HepG2 (cell line): ENCODE measurements around the gene PITHD1. TPM values are rescaled to one million over a fixed set of nuclear protein-coding genes. Genes with fewer than 3 reads are reported as not detected.

Source experiments
- CBFB ChIP-seq: sonication (generic); formaldehyde crosslinking; IDR thresholded peaks from 2 replicates; pipeline ENCODE4 v1.4.0; 2020; ENCODE audit warnings: missing genetic modification reagents
- DNMT1 ChIP-seq: sonication (generic); formaldehyde crosslinking; IDR thresholded peaks from 2 replicates; pipeline ENCODE4 v1.5.1; 2020; ENCODE audit warnings: mild to moderate bottlenecking, missing genetic modification reagents
- ETV5 ChIP-seq: IDR thresholded peaks from 2 replicates; pipeline ENCODE4 v1.6.1; 2018; ENCODE audit warnings: missing biosample characterization, missing genetic modification reagents, inconsistent platforms, borderline replicate concordance
- EZH2 ChIP-seq: conservative IDR thresholded peaks from 2 replicates; pipeline ENCODE4 v1.6.1; 2012; ENCODE audit warnings: mild to moderate bottlenecking, low read depth, low read length, moderate library complexity
- GLI4 ChIP-seq: sonication (generic); formaldehyde crosslinking; IDR thresholded peaks from 2 replicates; pipeline ENCODE4 v1.5.1; 2020; ENCODE audit warnings: missing genetic modification reagents, mild to moderate bottlenecking, moderate library complexity, borderline replicate concordance
- HMG20B ChIP-seq: conservative IDR thresholded peaks from 2 replicates; pipeline ENCODE4 v1.6.1; 2016; ENCODE audit warnings: missing genetic modification reagents, missing compliant biosample characterization
- HOXA3 ChIP-seq: sonication (generic); formaldehyde crosslinking; IDR thresholded peaks from 2 replicates; pipeline ENCODE4 v1.5.0; 2020; ENCODE audit warnings: missing genetic modification reagents
- IKZF4 ChIP-seq: sonication (generic); formaldehyde crosslinking; IDR thresholded peaks from 2 replicates; pipeline ENCODE4 v1.5.1; 2020; ENCODE audit warnings: borderline replicate concordance, mild to moderate bottlenecking, low read depth, missing genetic modification reagents; ENCODE audit errors: not compliant biosample characterization
- KMT2B ChIP-seq: IDR thresholded peaks from 2 replicates; pipeline ENCODE4 v1.6.1; 2016; ENCODE audit warnings: missing genetic modification reagents, missing compliant biosample characterization
- MIER2 ChIP-seq: IDR thresholded peaks from 2 replicates; pipeline ENCODE4 v1.6.1; 2016; ENCODE audit warnings: missing biosample characterization, missing genetic modification reagents
- NFYB ChIP-seq: sonication (generic); formaldehyde crosslinking; IDR thresholded peaks from 2 replicates; pipeline ENCODE4 v1.4.0; 2020; ENCODE audit warnings: missing genetic modification reagents
- PAX8 ChIP-seq: sonication (generic); formaldehyde crosslinking; IDR thresholded peaks from 2 replicates; pipeline ENCODE4 v1.8.0; 2022; ENCODE audit warnings: mild to moderate bottlenecking, missing genetic modification reagents, borderline replicate concordance
- PCBP1 ChIP-seq: fragments of 200-400 bp; formaldehyde crosslinking; IDR thresholded peaks from 2 replicates; pipeline ENCODE4 v1.6.1; 2017; ENCODE audit warnings: mild to moderate bottlenecking, low read depth, low read length, borderline replicate concordance
- RBM39 ChIP-seq: fragments of 200-400 bp; formaldehyde crosslinking; IDR thresholded peaks from one replicate; pipeline ENCODE4 v1.6.1; 2018; ENCODE audit warnings: antibody characterized with exemption, mild to moderate bottlenecking, low read depth, low read length; ENCODE audit not compliant: poor library complexity, severe bottlenecking
- SIX1 ChIP-seq: sonication (generic); formaldehyde crosslinking; IDR thresholded peaks from 2 replicates; pipeline ENCODE4 v1.4.0; 2020; ENCODE audit warnings: missing genetic modification reagents, borderline replicate concordance
- STAT5B ChIP-seq: sonication (generic); formaldehyde crosslinking; IDR thresholded peaks from 2 replicates; pipeline ENCODE4 v1.4.0; 2020; ENCODE audit warnings: missing genetic modification reagents
- ZFP62 ChIP-seq: sonication (generic); formaldehyde crosslinking; IDR thresholded peaks from 2 replicates; pipeline ENCODE4 v1.4.0; 2020; ENCODE audit warnings: missing genetic modification reagents
- ZNF260 ChIP-seq: sonication (generic); formaldehyde crosslinking; IDR thresholded peaks from 2 replicates; pipeline ENCODE4 v1.4.0; 2020; ENCODE audit warnings: missing genetic modification reagents, low read depth, mild to moderate bottlenecking, borderline replicate concordance
- ZNF354B ChIP-seq: sonication (generic); formaldehyde crosslinking; IDR thresholded peaks from 2 replicates; pipeline ENCODE4 v1.8.0; 2022; ENCODE audit warnings: mild to moderate bottlenecking, missing genetic modification reagents
- ZNF607 ChIP-seq: sonication (generic); formaldehyde crosslinking; IDR thresholded peaks from 2 replicates; pipeline ENCODE4 v1.5.1; 2020; ENCODE audit warnings: missing genetic modification reagents, mild to moderate bottlenecking, borderline replicate concordance
- polyA plus RNA-seq, 8 experiments: library from polyadenylated mRNA; depleted of rRNA in 3 of 8; stranded (reverse) in 7 of 8; unstranded in 1 of 8; fragments of >200 nt; fragmentation: Illumina TruSeq in 4 of 8; extraction: Trizol in 4 of 8; gene quantifications; 2 replicates each; pipeline versions ENCODE4 v1.2.1 to v1.2.3, GENCODE V29; 2011 to 2016; ENCODE audit warnings: low read depth in 4 of 8, missing spikeins in 1 of 8, mixed read lengths in 1 of 8; ENCODE audit not compliant: insufficient read depth in 1 of 8
- total RNA-seq, 5 experiments: library from RNA; depleted of rRNA; stranded (reverse); fragments of >200 nt; fragmentation: Illumina TruSeq; extraction: Trizol; gene quantifications; 2 replicates each; pipeline ENCODE4 v1.2.3, GENCODE V29; 2016; ENCODE audit warnings: low read depth in 1 of 5
- TF ChIP-seq, protein P1 (sequence below): sonication (generic); formaldehyde crosslinking; conservative IDR thresholded peaks from 2 replicates; pipeline ENCODE4 v1.4.0; 2020; ENCODE audit warnings: missing genetic modification reagents
- TF ChIP-seq, protein P2 (sequence below): sonication (generic); formaldehyde crosslinking; conservative IDR thresholded peaks from 2 replicates; pipeline ENCODE4 v1.4.0; 2020; ENCODE audit warnings: missing genetic modification reagents
- TF ChIP-seq, protein P3 (sequence below): sonication (generic); formaldehyde crosslinking; IDR thresholded peaks from 2 replicates; pipeline ENCODE4 v1.4.0; 2020; ENCODE audit warnings: missing genetic modification reagents

Gene PITHD1
- total and polyA plus RNA-seq, 2 of the 13 experiments (the other 11 are each of a cell fraction or from before 2014, with no cell fraction given) = 28.0 to 37.3 TPM

GRCh38 chr1:23825076-23825761 is 47.0 kb downstream of the PITHD1 start, which contains the start of gene HMGCL (continued):
- no peak for TF ChIP-seq STAT5B (CRISPR knock-in tag)
- no peak for TF ChIP-seq EZH2
- TF ChIP-seq PAX8 = no peak; the same call in 1 of the 2 replicates
- 0 out of 2 replicates have a peak, but pooled peaks have one; percentile 22 for TF ChIP-seq GLI4
- TF ChIP-seq ZFP62 (CRISPR knock-in tag) = no peak
- peak; percentile 80 for TF ChIP-seq RBM39
- no peak for TF ChIP-seq NFYB (CRISPR knock-in tag)
- no peak for TF ChIP-seq SIX1
- peak; percentile 79 for TF ChIP-seq IKZF4 (CRISPR knock-in tag)
- TF ChIP-seq MIER2 (CRISPR knock-in tag) = no peak
- TF ChIP-seq KMT2B (CRISPR knock-in tag) = peak; percentile 74; the same call in 1 of the 2 replicates
- TF ChIP-seq, protein P1, sequence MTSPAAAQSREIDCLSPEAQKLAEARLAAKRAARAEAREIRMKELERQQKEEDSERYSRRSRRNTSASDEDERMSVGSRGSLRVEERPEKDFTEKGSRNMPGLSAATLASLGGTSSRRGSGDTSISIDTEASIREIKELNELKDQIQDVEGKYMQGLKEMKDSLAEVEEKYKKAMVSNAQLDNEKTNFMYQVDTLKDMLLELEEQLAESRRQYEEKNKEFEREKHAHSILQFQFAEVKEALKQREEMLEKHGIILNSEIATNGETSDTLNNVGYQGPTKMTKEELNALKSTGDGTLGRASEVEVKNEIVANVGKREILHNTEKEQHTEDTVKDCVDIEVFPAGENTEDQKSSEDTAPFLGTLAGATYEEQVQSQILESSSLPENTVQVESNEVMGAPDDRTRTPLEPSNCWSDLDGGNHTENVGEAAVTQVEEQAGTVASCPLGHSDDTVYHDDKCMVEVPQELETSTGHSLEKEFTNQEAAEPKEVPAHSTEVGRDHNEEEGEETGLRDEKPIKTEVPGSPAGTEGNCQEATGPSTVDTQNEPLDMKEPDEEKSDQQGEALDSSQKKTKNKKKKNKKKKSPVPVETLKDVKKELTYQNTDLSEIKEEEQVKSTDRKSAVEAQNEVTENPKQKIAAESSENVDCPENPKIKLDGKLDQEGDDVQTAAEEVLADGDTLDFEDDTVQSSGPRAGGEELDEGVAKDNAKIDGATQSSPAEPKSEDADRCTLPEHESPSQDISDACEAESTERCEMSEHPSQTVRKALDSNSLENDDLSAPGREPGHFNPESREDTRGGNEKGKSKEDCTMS (CRISPR knock-in tag) = no peak
- no peak for TF ChIP-seq PCBP1
- TF ChIP-seq, protein P2, sequence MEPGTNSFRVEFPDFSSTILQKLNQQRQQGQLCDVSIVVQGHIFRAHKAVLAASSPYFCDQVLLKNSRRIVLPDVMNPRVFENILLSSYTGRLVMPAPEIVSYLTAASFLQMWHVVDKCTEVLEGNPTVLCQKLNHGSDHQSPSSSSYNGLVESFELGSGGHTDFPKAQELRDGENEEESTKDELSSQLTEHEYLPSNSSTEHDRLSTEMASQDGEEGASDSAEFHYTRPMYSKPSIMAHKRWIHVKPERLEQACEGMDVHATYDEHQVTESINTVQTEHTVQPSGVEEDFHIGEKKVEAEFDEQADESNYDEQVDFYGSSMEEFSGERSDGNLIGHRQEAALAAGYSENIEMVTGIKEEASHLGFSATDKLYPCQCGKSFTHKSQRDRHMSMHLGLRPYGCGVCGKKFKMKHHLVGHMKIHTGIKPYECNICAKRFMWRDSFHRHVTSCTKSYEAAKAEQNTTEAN (CRISPR knock-in tag) = peak; percentile 67; the same call in 1 of the 2 replicates
- no peak for TF ChIP-seq HMG20B (CRISPR knock-in tag)
- 0 out of 2 replicates have a peak, but pooled peaks have one; percentile 54 for TF ChIP-seq DNMT1 (CRISPR knock-in tag)
- TF ChIP-seq ZNF260 (CRISPR knock-in tag) = no peak
- TF ChIP-seq ETV5 (CRISPR knock-in tag) = peak; percentile 61; the same call in 1 of the 2 replicates
- peak; percentile 95 for TF ChIP-seq HOXA3 (CRISPR knock-in tag)
- no peak for TF ChIP-seq CBFB (CRISPR knock-in tag)
- TF ChIP-seq, protein P3, sequence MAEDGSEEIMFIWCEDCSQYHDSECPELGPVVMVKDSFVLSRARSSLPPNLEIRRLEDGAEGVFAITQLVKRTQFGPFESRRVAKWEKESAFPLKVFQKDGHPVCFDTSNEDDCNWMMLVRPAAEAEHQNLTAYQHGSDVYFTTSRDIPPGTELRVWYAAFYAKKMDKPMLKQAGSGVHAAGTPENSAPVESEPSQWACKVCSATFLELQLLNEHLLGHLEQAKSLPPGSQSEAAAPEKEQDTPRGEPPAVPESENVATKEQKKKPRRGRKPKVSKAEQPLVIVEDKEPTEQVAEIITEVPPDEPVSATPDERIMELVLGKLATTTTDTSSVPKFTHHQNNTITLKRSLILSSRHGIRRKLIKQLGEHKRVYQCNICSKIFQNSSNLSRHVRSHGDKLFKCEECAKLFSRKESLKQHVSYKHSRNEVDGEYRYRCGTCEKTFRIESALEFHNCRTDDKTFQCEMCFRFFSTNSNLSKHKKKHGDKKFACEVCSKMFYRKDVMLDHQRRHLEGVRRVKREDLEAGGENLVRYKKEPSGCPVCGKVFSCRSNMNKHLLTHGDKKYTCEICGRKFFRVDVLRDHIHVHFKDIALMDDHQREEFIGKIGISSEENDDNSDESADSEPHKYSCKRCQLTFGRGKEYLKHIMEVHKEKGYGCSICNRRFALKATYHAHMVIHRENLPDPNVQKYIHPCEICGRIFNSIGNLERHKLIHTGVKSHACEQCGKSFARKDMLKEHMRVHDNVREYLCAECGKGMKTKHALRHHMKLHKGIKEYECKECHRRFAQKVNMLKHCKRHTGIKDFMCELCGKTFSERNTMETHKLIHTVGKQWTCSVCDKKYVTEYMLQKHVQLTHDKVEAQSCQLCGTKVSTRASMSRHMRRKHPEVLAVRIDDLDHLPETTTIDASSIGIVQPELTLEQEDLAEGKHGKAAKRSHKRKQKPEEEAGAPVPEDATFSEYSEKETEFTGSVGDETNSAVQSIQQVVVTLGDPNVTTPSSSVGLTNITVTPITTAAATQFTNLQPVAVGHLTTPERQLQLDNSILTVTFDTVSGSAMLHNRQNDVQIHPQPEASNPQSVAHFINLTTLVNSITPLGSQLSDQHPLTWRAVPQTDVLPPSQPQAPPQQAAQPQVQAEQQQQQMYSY (CRISPR knock-in tag) = no peak
- peak; percentile 73; the same call in 1 of the 2 replicates for TF ChIP-seq ZNF354B (CRISPR knock-in tag)
- peak; percentile 70 for TF ChIP-seq ZNF607
